HG02571 (cell line): ENCODE data around the gene MAOB.
"Not testable (repeated sequence)": the region's sequence is repeated elsewhere in the genome, so short reads cannot be mapped to it uniquely, and the experiment has no call there.

Source experiments
- ATAC-seq: cut with Tn5 transposase; IDR thresholded peaks from one replicate; pipeline ENCODE4 v1.9.1; 2021; ENCODE audit warnings: mild to moderate bottlenecking, moderate library complexity; ENCODE audit not compliant: unreplicated experiment

MAOB gene

GRCh38 chrX:43882294-43882681 is at the start of gene MAOB:
Gene MAOB, minus strand, starts transcription at chrX:43882450. Its CDS starts 151 bp downstream, at chrX:43882299.
- no peak for ATAC-seq

- ATAC-seq, result not testable (repeated sequence)
These were observed 39.8 kb upstream of the MAOB start for GRCh38 chrX:43922032-43922431.

DNA sequence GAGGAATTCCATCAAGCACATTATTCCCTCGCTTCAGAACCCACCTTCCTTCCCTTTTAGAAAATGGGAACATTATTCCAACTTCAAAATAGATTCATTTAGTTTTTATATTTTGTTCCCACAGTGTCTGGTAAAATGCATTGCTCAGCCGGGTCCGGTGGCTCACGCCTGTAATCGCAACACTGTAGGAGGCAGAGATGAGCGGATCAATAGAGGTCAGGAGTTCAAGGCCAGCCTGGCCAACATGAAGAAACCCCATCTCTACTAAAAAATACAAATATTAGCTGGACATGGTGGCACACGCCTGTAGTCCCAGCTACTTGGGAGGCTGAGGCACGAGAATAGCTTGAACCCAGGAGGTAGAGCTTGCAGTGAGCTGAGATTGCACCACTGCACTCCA is 28.5 kb upstream of the MAOB start:
- ATAC-seq, result not testable (repeated sequence)

DNA sequence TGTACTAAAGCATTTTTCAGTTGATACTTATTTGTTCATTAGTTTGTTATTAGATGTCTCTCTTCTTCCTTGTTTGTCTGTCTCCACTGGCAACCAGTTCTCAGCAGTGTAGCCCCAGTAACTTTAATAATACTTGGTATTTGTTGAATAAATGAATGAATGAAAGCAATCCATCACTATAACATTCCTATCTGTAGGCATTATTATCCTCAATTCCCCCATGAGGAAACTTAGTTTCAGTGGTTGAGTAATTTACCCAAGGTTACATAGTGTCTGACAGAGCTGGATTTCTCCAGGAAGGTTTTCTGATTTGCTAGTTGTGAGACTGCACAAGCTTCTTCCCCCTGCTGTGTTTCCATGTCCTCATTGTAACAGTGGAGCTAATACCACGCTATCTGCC is 27.8 kb upstream of the MAOB start:
- ATAC-seq, result no peak

DNA sequence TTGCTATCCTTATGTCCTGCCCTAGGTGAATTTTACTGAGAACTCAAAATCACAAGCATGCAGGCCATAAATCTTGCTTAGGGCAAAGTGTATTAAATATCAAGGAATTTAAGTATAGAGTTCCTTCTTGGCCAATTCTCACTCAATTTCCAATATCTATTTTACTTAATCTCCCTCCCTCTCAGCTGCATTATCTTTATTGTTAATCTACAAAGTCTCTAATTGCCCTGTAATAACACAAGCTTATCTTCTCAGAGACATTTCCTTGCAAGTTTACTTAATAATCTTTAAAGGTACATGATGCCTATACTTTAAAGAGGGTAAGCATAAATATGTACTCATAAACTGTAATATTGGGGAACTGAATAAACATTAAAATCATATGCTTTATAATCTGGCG is 26.9 kb upstream of the MAOB start:
- no peak for ATAC-seq

DNA sequence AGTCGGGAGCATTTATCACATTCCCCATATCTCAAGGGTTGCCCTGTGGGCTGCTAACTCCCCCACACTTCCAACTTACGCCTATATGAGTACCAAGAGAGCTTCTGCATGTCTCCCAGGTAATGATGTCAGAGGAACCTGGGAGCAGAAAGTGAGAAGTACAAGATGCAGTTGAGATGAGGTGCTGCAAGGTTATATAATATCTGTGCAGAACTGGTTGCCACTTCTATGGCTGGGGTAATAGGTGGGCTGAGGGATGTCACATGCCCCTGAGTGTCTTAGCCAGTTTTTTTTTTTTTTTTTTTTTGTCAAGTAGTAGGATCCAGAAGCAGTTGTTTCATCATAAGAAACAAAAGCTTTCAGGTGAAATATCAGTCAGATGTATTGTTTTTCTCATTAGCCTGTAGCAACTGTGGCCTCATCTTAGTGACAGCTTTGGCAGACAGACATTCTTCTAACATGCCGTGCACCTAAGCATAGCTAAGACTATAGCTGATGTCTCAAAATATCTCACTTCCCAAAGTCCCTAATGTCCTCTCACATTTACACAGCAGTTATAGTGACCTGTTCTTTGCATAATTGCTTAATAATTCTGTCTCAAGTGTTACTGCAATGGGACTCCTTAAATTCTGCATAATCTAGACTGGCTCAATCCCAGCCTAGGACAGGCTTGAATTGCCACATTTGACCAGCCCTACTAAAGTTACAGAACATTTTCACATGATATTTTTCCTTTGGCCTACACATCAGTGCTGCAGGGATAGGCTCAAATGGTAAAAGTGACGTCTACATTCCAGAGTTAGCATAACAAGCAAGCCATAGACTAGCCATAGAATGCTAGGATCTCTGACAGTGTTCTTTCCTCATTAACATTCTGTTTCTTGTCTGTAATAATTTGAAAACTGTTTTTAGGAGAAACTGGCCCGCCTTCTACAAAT is 17.9 kb upstream of the MAOB start:
- no peak for ATAC-seq

- no peak for ATAC-seq
These were observed 16.3 kb upstream of the MAOB start for GRCh38 chrX:43898406-43899035.

- no peak for ATAC-seq
These were observed 15.0 kb upstream of the MAOB start for GRCh38 chrX:43897290-43897689.

DNA sequence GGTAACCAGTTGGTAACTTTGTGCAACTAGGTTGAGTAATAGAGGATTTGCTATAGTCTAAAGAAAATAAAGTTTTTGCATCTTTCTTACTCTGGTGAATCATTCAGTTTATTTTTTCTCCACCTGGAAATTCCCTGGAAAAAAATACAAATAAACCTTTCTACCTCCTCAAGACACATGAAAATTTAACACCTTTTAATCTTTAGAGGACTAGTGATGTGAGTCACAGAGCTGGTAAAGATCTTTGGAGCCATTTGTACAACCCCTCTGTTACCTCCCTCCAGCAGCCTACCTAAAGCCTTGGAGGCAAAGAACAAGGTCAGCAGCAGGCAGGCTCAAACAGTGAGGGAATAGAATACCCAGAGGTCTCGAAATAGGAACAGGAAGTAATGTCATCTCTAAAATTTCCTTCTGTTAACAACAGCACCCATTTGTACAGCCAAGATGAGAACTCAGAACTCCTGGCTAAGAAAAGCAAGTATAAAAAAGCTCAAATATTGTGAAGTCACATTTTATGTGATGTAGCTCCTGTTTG is 10.2 kb upstream of the MAOB start:
- ATAC-seq, result no peak

DNA sequence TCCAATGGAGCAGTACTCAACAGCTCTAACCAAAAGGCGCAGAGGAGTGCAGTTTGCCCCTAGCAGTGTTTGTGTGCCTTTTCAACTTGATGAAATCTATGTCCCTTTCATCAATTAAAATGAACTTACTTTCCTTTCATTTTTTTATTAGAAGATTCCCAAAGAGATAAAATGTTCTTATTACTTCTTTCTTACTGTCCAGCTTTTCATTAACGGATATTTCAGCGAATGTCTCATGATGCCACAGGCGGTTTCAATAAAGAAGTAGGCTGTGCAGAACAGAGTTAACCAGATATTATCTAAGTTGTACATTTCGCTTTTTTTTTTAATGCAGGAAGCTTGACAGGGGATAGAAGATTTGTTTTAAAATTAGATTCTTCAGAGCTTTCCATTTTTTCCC is 3.4 kb upstream of the MAOB start:
- ATAC-seq, result no peak

GRCh38 chrX:43881410-43882293 is 598 bp downstream of the MAOB start:
- ATAC-seq, result no peak

DNA sequence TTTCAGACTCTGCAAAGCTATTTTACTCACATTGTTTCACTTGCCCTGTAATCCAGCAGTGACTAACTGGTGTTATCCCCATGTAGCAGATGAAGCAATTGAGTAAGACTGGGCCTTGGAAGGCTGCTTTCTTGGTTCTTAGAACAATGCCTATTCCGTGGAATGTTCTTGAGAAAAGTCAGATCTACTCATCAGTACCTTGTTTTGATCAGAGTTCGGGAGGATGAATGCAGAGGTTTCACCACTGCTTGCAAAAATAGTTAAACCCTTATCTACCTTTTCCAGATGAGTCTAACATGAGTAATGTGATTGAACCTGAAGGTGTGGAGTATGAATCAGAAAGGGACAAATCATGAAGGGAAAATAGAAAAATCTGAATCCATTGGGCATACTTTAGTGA is 1.8 kb downstream of the MAOB start:
- ATAC-seq, result no peak

DNA sequence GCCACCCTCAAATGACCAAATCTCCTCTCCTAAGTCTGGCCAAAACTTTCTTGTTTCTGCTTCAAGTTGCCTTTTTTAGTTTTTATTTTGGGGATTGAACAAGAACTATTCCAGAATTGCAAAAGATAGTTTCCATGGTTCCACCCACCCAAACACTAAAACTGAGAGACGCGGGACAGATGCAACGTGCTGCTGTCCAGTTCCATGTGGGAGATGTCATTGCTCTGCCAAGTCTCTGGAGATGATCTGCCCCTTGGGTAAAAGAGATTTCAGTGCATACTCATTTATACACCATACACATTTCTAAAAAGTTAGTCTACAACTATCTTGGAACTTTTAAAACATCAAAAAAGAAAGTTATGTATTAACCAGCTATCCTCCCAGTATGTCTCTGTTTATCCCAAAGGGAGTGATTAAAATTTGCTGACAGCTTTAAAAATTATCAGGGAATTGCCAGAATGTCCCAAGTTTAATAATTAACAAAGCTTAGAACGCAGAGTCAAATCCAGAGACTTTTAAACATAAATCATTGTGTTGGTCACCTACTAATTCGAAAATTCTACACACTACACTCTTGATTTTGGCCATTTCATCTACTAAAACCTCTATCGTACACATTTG is 3.2 kb downstream of the MAOB start:
- no peak for ATAC-seq

- ATAC-seq, result no peak
These were observed 5.6 kb downstream of the MAOB start for GRCh38 chrX:43876680-43877079.

- ATAC-seq, result no peak
These were observed 11.4 kb downstream of the MAOB start for GRCh38 chrX:43870758-43871419.

GRCh38 chrX:43870011-43870410 is 12.2 kb downstream of the MAOB start:
- no peak for ATAC-seq

DNA sequence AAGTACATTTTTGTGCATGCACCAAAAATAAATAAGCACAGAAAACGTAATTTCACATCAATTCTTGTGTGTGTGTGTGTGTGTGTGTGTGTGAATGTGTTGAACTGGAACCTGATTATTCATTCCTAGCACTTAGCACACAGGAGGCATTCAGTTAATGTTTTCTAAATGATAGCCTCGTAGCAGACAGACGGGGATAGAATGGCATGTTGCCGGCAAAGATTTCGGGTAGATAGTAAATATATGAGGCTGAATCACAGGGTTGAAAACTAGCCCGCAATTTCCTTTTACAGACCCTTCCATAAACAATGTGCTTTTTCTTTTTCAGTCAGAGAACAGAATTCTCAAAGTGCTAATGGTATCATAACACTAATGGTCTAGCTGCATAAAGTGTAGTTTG is 13.5 kb downstream of the MAOB start:
- no peak for ATAC-seq

- no peak for ATAC-seq
These were observed 15.8 kb downstream of the MAOB start for GRCh38 chrX:43866423-43866822.

GRCh38 chrX:43865791-43866190 is 16.5 kb downstream of the MAOB start:
- ATAC-seq, result no peak

GRCh38 chrX:43862434-43862833 is 19.8 kb downstream of the MAOB start:
- ATAC-seq, result no peak
